K562 (cell line): Measurements from ENCODE around the gene ALG9. TPM values are rescaled to one million over a fixed set of nuclear protein-coding genes. Genes with fewer than 3 reads are reported as not detected.

Experiments
- DACH1 ChIP-seq: fragments of 450-650 bp; IDR thresholded peaks from 2 replicates; pipeline ENCODE4 v1.6.1; 2018; ENCODE audit not compliant: partially characterized antibody
- DLX4 ChIP-seq: fragments of 250-450 bp; sonication (Bioruptor Pico); IDR thresholded peaks from 2 replicates; pipeline ENCODE4 v1.6.1; 2021; ENCODE audit warnings: mild to moderate bottlenecking
- ELF1 ChIP-seq: fragments of 200-800 bp; sonication (Bioruptor generic); IDR thresholded peaks from 2 replicates; pipeline ENCODE4 v1.6.1; 2016; ENCODE audit warnings: missing genetic modification characterization, missing compliant biosample characterization
- L3MBTL2 ChIP-seq: fragments of 450-650 bp; IDR thresholded peaks from 2 replicates; pipeline ENCODE4 v1.6.1; 2016; ENCODE audit warnings: mild to moderate bottlenecking, moderate library complexity
- MAFK ChIP-seq: IDR thresholded peaks from 2 replicates; pipeline ENCODE4 v1.6.1; 2011; ENCODE audit warnings: low read length, improper control_type of control experiment
- NCOA6 ChIP-seq: fragments of 450-650 bp; IDR thresholded peaks from 2 replicates; pipeline ENCODE4 v1.6.1; 2017; ENCODE audit warnings: mild to moderate bottlenecking
- NCOR1 ChIP-seq: fragments of 450-650 bp; IDR thresholded peaks from 2 replicates; pipeline ENCODE4 v1.6.1; 2016; ENCODE audit warnings: mild to moderate bottlenecking, moderate library complexity
- NFIC ChIP-seq: fragments of 450-650 bp; IDR thresholded peaks from 2 replicates; pipeline ENCODE4 v1.6.1; 2017; ENCODE audit warnings: mild to moderate bottlenecking, inconsistent platforms
- RFX1 ChIP-seq: fragments of 450-650 bp; IDR thresholded peaks from 2 replicates; pipeline ENCODE4 v1.6.1; 2016; ENCODE audit warnings: mild to moderate bottlenecking, moderate library complexity
- RFX5 ChIP-seq: IDR thresholded peaks from 2 replicates; pipeline ENCODE4 v1.6.1; 2011; ENCODE audit warnings: low read depth, mild to moderate bottlenecking, improper control_type of control experiment, low read length
- THAP12 ChIP-seq: fragments of 250-450 bp; sonication (Bioruptor Pico); IDR thresholded peaks from 2 replicates; pipeline ENCODE4 v1.9.0; 2021; ENCODE audit warnings: mild to moderate bottlenecking, inconsistent platforms
- TRIM24 ChIP-seq, 2 experiments: fragments of 450-650 bp; IDR thresholded peaks; 2 replicates each; pipeline ENCODE4 v1.6.1; 2016
- ZNF143 ChIP-seq: sonication (generic); formaldehyde crosslinking; IDR thresholded peaks from 2 replicates; pipeline ENCODE4 v1.9.0; 2022; ENCODE audit warnings: mild to moderate bottlenecking, missing genetic modification reagents
- ZNF41 ChIP-seq: fragments of 250-450 bp; sonication (Bioruptor Pico); conservative IDR thresholded peaks from 2 replicates; pipeline ENCODE4 v1.4.0; 2020; ENCODE audit warnings: mild to moderate bottlenecking
- ZNF511 ChIP-seq: sonication (generic); formaldehyde crosslinking; IDR thresholded peaks from 2 replicates; pipeline ENCODE4 v1.8.0; 2022; ENCODE audit warnings: mild to moderate bottlenecking, missing genetic modification reagents
- ZNF695 ChIP-seq: fragments of 450-650 bp; formaldehyde crosslinking; IDR thresholded peaks from 2 replicates; pipeline ENCODE4 v1.4.0; 2020; ENCODE audit warnings: mild to moderate bottlenecking, moderate library complexity
- polyA plus RNA-seq, 8 experiments: library from polyadenylated mRNA; depleted of rRNA in 4 of 8; stranded (reverse) in 5 of 8; unstranded in 3 of 8; fragments of >200 nt; fragmentation: Nextera tagmentation in 2 of 8; fragmentation: Illumina TruSeq in 1 of 8; extraction: Ambion mirVana in 2 of 8; extraction: Trizol in 1 of 8; gene quantifications; 2 replicates each; pipeline versions ENCODE4 v1.2.1 to v1.2.3, GENCODE V29; 2011 to 2014; ENCODE audit warnings: inconsistent platforms in 1 of 8, missing spikeins in 1 of 8
- total RNA-seq, 7 experiments: library from RNA; depleted of rRNA in 6 of 7; stranded (reverse); fragments of >200 nt in 6 of 7; fragmentation: Illumina TruSeq in 2 of 7; extraction: Trizol in 2 of 7; gene quantifications; 2 replicates each; pipeline versions ENCODE4 v1.2.1 to v1.2.3, GENCODE V29; 2011 to 2021; ENCODE audit warnings: low replicate concordance in 1 of 7
- TF ChIP-seq, protein P1 (sequence below): sonication (generic); formaldehyde crosslinking; IDR thresholded peaks from 2 replicates; pipeline ENCODE4 v1.8.1; 2023; ENCODE audit warnings: mild to moderate bottlenecking, missing genetic modification reagents
- TF ChIP-seq, protein P2 (sequence below): fragments of 450-650 bp; conservative IDR thresholded peaks from 2 replicates; pipeline ENCODE4 v1.6.1; 2016; ENCODE audit warnings: missing genetic modification characterization, low read depth, mild to moderate bottlenecking, control low read depth, missing compliant biosample characterization
- TF ChIP-seq, protein P3 (sequence below): IDR thresholded peaks from 2 replicates; pipeline ENCODE4 v1.6.1; 2011; ENCODE audit not compliant: insufficient read length; ENCODE audit errors: extremely low read depth
- TF ChIP-seq, protein P4 (sequence below): sonication (generic); formaldehyde crosslinking; IDR thresholded peaks from 2 replicates; pipeline ENCODE4 v1.8.0; 2022; ENCODE audit warnings: missing genetic modification reagents, mild to moderate bottlenecking, moderate library complexity, borderline replicate concordance

Gene ALG9
- total and polyA plus RNA-seq, 9 of the 15 experiments (the other 6 are each of a cell fraction or from before 2014, with no cell fraction given): 11.5 to 40.5 (median 24.9) TPM

DNA sequence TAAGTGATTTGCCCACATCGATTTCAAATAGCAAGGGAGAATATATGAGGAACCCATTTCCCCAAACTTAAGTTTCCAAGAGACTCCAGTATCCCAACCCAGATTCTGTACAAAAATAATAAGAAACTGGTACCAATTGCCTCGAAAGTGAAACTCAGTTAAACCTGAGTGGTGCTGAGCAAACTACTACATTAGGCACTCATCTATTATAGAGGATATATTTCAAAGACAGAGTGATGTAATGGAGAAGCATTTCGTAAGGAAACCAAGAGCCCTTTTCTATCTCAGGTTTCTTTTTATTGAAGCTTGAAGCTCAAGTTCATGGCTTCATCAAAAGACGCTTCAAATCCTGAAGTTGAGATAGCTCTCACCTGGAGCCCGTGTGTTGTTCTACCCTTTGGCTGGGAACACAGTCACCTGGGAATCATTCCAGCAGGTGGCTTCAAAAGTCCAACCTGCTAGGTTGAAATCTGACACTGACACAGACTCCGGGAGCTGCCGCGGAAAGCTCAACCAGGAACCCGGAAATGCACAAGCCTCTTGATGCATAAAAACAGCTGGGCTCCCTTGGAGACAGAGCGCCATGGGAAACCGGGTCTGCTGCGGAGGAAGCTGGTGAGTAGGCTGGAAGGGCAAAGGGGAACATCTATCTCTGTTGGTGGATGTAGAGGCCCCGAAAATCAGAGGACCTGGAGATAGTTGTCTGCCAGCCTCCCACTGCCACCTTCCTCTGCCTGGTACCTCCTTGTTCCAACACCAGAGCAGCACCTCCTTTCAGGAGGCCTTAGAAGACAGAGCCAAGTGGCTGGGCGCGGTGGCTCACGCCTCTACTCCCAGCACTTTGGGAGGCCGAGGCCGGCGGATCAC, 47.2 kb upstream of the ALG9 start, which contains the start of gene C11orf52 (continued):
- TF ChIP-seq, protein P1, sequence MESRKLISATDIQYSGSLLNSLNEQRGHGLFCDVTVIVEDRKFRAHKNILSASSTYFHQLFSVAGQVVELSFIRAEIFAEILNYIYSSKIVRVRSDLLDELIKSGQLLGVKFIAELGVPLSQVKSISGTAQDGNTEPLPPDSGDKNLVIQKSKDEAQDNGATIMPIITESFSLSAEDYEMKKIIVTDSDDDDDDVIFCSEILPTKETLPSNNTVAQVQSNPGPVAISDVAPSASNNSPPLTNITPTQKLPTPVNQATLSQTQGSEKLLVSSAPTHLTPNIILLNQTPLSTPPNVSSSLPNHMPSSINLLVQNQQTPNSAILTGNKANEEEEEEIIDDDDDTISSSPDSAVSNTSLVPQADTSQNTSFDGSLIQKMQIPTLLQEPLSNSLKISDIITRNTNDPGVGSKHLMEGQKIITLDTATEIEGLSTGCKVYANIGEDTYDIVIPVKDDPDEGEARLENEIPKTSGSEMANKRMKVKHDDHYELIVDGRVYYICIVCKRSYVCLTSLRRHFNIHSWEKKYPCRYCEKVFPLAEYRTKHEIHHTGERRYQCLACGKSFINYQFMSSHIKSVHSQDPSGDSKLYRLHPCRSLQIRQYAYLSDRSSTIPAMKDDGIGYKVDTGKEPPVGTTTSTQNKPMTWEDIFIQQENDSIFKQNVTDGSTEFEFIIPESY: peak; percentile 20; the same call in 1 of the 2 replicates
- no peak for TF ChIP-seq TRIM24 (IDR thresholded peaks at IDR 0.05)
- TF ChIP-seq ZNF695: no peak
- TF ChIP-seq NCOA6: no peak
- TF ChIP-seq, protein P2, sequence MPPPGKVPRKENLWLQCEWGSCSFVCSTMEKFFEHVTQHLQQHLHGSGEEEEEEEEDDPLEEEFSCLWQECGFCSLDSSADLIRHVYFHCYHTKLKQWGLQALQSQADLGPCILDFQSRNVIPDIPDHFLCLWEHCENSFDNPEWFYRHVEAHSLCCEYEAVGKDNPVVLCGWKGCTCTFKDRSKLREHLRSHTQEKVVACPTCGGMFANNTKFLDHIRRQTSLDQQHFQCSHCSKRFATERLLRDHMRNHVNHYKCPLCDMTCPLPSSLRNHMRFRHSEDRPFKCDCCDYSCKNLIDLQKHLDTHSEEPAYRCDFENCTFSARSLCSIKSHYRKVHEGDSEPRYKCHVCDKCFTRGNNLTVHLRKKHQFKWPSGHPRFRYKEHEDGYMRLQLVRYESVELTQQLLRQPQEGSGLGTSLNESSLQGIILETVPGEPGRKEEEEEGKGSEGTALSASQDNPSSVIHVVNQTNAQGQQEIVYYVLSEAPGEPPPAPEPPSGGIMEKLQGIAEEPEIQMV (tag): no peak
- no peak for TF ChIP-seq NCOR1
- TF ChIP-seq THAP12 (CRISPR knock-in tag): no peak
- TF ChIP-seq DLX4 (CRISPR knock-in tag): no peak
- TF ChIP-seq RFX5: no peak
- TF ChIP-seq ZNF41 (CRISPR knock-in tag): no peak
- TF ChIP-seq DACH1: peak; percentile 22
- no peak for TF ChIP-seq ZNF143 (CRISPR knock-in tag)
- no peak for TF ChIP-seq MAFK
- TF ChIP-seq, protein P3, sequence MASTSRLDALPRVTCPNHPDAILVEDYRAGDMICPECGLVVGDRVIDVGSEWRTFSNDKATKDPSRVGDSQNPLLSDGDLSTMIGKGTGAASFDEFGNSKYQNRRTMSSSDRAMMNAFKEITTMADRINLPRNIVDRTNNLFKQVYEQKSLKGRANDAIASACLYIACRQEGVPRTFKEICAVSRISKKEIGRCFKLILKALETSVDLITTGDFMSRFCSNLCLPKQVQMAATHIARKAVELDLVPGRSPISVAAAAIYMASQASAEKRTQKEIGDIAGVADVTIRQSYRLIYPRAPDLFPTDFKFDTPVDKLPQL: no peak
- TF ChIP-seq NFIC: no peak
- no peak for TF ChIP-seq ZNF511 (CRISPR knock-in tag)
- peak; percentile 58 for TF ChIP-seq RFX1
- TF ChIP-seq L3MBTL2: peak; percentile 47
- TF ChIP-seq, protein P4, sequence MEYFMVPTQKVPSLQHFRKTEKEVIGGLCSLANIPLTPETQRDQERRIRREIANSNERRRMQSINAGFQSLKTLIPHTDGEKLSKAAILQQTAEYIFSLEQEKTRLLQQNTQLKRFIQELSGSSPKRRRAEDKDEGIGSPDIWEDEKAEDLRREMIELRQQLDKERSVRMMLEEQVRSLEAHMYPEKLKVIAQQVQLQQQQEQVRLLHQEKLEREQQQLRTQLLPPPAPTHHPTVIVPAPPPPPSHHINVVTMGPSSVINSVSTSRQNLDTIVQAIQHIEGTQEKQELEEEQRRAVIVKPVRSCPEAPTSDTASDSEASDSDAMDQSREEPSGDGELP (CRISPR knock-in tag): peak; percentile 95
- TF ChIP-seq ELF1 (tag): peak; percentile 87
